Central memory CD8-positive, alpha-beta T cell (primary cell): ENCODE data around the gene SDSL.

Experiments used
- ATAC-seq: fragments of 150-1000 bp; cut with Tn5 transposase; replicated peaks from 2 replicates; pipeline ENCODE4 v1.10.0; 2022; ENCODE audit warnings: mild to moderate bottlenecking, moderate FRiP score, moderate number of reproducible peaks; ENCODE audit not compliant: poor library complexity, severe bottlenecking; ENCODE audit errors: extremely low read depth
- DNase-seq, 2 donors: peaks; one replicate each; pipeline ENCODE4 v3.0.0; 2021; ENCODE audit warnings: low spot score in 2 of 2
- H3K27ac Mint-ChIP-seq: one replicate; pipeline ENCODE4 v1.8.0; 2022; ENCODE audit warnings: low read depth, mild to moderate bottlenecking, moderate library complexity, mixed read lengths
- H3K27me3 Mint-ChIP-seq: one replicate; pipeline ENCODE4 v1.8.0; 2022; ENCODE audit warnings: mixed read lengths
- H3K36me3 Mint-ChIP-seq: one replicate; pipeline ENCODE4 v1.8.0; 2022; ENCODE audit warnings: mild to moderate bottlenecking, moderate library complexity, mixed read lengths; ENCODE audit not compliant: insufficient read depth
- H3K4me1 Mint-ChIP-seq: one replicate; pipeline ENCODE4 v1.8.0; 2022; ENCODE audit warnings: mixed read lengths
- H3K4me3 Mint-ChIP-seq: one replicate; pipeline ENCODE4 v1.8.0; 2022; ENCODE audit warnings: mild to moderate bottlenecking, moderate library complexity, mixed read lengths
- H3K9me3 Mint-ChIP-seq: one replicate; pipeline ENCODE4 v1.8.0; 2022; ENCODE audit warnings: mixed read lengths

Gene SDSL

DNA sequence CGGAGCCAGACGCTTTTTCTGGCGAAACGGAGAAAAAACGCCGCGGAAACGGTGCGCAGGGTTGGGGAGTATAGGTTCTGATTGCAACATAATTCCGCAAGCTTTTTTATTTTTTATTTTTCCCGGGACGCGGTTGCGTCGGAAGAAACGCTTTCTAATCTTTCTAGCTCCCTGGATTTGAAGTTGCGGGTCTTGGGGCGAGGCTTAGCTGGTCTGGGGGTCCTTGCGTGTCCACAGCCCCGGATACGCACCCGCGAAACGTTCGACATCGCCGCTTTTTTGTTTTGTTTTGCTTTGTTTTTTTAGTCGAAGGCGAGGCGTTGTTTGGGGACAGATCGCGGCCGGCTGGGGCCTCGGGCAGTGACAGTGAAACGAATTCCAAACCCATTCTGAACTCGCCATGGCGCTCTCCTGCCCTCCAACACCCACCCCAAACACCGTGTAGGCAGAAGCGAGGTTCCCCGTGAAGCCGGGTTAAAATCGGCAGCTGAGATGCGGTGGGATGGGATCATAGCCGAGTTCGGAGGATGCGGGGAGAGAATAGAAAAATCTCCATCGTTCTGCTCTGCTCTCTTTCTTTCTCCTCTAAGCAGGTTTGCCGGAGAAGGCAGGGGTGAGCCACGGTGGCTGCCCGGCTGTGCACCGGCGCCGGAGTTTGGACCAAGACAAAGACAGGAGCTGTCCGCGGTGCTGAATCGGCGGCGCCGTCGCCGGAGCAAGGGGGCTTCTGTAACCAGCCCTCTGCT is 57.6 kb downstream of the SDSL start:
- Mint-ChIP-seq H3K4me1 (peaks cover 10% of the 10 kb centered on the region), H3K27me3 (peaks cover 90% of the 10 kb centered on the region), H3K4me3 (no peak overlapping the region), H3K9me3 (no peaks in the 10 kb centered on the region), H3K36me3 (peaks cover 3% of the 10 kb centered on the region), H3K27ac (no peak overlapping the region)
- DNase-seq (no peak), ATAC-seq (no peak)

DNA sequence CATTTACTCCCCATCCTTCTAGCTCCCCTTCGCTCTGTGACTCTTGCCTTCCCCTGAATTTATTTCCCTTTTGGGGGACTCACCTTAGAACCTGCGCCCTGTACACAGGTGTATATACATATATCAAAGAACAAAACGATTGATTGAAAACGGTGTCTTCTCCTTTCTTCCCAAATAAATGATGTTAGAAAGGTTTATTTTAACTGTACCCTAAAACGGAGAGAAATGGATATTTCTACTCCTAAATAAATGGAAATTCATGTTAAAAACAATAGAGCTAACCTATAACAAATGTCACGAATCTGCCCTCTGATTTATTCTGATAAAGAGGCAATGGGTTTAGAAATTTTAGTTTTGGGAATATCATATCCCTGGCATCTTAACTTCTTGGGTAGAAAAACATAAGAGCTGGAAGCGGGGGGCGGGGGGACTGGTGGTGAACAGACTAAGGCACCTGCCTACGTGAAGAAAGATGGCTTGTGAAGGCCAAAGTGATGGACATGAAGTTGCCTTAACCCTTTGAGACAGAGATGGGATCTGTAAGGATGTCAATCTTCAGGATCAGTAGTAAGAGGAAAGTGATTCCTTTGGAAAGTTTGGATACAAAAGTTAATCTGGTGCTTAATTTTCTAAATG is 58.3 kb downstream of the SDSL start:
- Mint-ChIP-seq H3K27me3 (peaks cover 86% of the 10 kb centered on the region), H3K9me3 (no peaks in the 10 kb centered on the region), H3K4me1 (peaks cover 5% of the 10 kb centered on the region), H3K27ac (no peak overlapping the region), H3K36me3 (peaks cover 3% of the 10 kb centered on the region), H3K4me3 (no peak overlapping the region)
- ATAC-seq (no peak), DNase-seq (no peak)

DNA sequence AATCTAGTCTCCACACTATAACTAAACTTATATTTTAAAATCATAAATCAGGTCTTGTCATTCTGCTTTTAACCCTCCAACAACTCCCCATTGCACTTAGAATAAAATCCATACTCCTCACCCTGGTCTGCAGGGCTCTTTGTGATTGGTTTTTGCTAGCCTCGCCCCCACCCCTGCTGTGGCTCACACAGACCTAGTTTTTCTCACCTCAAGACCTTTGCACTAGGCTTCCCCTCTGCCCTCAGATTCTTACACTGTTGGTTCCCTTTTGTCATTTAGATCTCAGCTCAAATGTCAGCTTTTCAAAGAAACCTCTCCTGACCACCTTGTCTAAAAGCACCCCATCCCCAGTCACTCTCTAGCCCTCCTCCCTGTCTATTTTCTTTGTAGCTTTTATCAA is 60.2 kb downstream of the SDSL start:
- DNase-seq (no peak), ATAC-seq (no peak)
- Mint-ChIP-seq H3K9me3 (no peaks in the 10 kb centered on the region), H3K4me3 (no peak overlapping the region), H3K27ac (no peak overlapping the region), H3K4me1 (peaks cover 5% of the 10 kb centered on the region), H3K36me3 (peaks cover 3% of the 10 kb centered on the region), H3K27me3 (peaks cover 93% of the 10 kb centered on the region)

DNA sequence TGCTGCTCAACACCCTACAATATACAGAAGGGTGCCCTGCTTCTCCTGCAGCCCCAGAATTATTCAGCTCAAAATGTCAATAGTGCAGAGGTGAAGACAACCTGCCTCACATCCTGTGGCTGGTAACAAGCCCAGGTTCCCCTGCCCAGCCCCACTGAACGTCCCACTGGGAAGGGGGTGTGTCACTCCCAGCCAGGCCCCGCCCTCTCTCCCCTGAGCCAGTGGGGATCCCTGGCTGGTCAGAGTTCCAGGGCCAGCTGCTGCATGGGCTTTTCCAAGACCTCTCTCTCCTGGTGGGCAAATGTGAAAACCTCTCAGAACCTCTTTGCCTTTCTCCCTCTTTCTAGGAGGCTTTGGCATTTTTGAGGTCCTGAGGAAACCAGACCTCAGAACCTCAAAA is 63.1 kb downstream of the SDSL start:
- no peaks in the 10 kb centered on the region for H3K36me3 Mint-ChIP-seq
- H3K4me3 Mint-ChIP-seq, result no peak overlapping the region
- no peaks in the 10 kb centered on the region for H3K4me1 Mint-ChIP-seq

DNA sequence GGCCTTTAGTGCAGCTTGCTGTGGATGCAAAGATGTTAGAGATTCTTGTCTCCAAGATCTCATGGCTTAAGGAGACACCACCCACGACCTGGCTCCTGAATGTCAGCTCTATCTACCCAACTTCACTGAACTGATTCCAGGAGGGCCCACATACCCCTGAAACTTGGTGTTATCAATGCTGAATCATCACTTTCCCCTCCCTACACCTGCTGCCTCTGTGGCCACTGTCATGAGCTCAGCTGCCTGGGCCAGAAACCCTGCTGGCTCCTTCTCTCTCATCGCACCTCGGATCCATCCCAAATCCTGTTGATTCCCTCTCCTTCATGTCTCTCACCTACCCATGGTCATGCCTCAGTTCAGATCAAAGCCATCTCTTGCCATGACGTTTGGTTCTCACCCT is 64.5 kb downstream of the SDSL start:
- Mint-ChIP-seq H3K9me3 (no peaks in the 10 kb centered on the region), H3K4me3 (no peak overlapping the region), H3K27me3 (peaks cover 92% of the 10 kb centered on the region), H3K27ac (no peak overlapping the region), H3K36me3 (no peaks in the 10 kb centered on the region), H3K4me1 (no peaks in the 10 kb centered on the region)
- DNase-seq, result no peak
- ATAC-seq, result no peak

More for the DNA sequence above, 63.1 kb downstream of the SDSL start:
- H3K27ac Mint-ChIP-seq, result no peak overlapping the region
- peaks cover 93% of the 10 kb centered on the region for H3K27me3 Mint-ChIP-seq
- no peaks in the 10 kb centered on the region for H3K9me3 Mint-ChIP-seq
- no peak for DNase-seq
- ATAC-seq, result no peak
